Cerebellar cortex (tissue), 1 donor: Measurements from ENCODE around the gene MEI4.
"Not testable (repeated sequence)": the region's sequence is repeated elsewhere in the genome, so short reads cannot be mapped to it uniquely, and the experiment has no call there.

ENCODE experiments used
- DNase-seq: peaks from one replicate; pipeline ENCODE4 v3.0.0-alpha.2; 2015; ENCODE audit warnings: low spot score

MEI4 gene

DNA sequence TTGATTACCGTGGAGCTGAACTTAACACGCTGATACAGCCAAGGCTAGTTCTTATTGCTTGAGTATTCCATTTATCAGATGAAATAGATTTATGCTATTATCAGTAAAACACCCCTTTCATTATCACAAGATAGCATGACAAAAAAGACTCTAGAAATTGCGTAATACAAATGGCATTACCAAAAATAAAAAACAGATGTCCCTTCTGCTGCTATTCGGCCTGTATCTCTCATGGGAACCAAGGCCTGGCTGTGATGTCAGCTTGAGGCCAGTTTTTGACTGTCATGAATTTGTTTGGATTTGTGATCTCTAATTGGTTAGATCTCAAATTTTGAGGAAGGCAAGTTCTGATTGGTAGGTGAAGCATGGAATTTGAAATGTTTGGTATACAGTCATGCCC, 25.2 kb downstream of the MEI4 start:
- no peak for DNase-seq

DNA sequence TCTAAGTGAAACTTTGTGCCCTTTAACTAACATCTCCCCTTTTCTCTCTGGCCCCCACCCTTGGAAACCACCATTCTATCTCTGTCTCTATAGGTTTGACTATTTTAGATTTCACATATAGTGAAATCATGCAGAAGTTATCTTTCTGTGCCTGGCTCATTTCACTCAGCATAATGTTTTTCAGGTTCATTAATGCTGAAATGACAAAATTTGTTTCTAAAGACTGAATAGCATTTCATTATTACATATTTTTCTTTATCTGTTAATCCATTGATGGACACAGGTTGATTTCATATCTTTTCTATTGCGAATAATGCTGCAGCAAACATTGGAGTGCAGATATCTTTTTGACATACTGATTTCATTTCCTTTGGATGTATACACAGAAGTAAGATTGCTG, 30.7 kb downstream of the MEI4 start:
- no peak for DNase-seq

DNA sequence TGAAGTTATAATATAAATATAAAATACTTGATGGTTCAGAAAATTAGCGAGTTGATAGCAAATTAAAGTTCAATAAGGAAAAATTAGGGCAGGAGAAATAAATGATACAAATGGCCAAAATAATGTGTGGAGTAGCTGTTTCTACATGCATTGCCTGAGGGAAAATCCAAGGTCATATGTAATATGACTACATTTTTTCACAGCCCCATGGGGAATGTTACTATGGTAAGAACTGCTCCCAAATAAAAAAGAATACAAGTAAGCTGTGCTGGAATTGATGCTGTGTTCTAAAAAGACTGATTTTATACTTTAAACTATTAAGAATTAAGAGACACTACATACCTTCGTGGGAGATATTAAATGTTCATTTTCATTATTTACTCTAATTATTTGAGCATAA, 34.1 kb downstream of the MEI4 start:
- no peak for DNase-seq

DNA sequence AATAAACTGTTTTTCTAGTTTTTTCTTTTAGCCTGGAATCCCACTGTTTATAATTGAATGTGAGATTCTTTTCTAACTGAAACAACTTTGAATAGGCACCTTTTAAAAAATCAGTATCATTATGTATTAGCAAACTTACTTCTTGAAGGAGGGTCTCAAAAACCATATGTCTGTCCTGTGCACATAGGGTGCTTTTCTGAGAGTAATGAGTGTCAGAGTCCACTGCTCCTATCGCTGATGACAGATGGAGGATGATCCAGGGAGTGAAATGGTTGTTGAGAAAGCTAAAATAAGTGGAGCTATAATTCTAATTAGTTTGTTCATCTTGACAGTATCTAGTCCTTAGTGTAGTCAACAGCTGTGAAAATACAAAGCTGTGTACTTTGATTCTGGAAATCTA, 35.8 kb downstream of the MEI4 start:
- DNase-seq = no peak

DNA sequence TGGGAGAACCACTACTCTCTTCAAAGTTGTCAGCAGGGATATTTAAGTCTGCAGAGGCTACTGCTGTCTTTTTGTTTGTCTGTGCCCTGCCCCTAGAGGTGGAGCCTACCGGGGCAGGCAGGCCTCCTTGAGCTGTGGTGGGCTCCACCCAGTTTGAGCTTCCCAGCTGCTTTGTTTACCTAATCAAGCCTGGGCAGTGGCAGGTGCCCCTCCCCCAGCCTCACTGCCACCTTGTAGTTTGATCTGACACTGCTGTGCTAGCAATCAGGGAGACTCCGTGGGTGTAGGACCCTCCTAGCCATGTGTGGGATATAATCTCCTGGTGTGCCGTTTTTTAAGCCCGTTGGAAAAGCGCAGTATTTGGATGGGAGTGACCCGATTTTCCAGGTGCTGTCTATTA, 47.3 kb downstream of the MEI4 start:
- not testable (repeated sequence) for DNase-seq

DNA sequence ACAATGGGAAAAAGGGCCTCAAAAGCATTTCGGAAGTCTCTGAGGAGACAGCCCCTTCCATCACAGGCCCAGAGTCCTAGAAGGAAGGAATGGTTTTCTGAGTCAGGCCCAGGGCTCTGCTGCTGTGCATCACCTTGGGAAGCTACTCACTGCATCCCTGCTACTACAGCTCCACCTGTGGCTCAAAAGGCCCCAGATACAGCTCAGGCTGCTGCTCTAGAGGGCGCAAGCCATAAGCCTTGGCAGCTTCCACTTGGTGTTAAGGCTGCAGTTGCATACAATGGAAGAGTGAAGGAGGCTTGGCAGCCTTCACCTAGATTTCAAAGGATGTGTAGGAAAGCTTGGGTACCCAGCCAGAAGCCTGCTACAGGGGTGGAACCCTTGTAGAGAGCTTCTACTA, 54.8 kb downstream of the MEI4 start:
- DNase-seq = no peak

DNA sequence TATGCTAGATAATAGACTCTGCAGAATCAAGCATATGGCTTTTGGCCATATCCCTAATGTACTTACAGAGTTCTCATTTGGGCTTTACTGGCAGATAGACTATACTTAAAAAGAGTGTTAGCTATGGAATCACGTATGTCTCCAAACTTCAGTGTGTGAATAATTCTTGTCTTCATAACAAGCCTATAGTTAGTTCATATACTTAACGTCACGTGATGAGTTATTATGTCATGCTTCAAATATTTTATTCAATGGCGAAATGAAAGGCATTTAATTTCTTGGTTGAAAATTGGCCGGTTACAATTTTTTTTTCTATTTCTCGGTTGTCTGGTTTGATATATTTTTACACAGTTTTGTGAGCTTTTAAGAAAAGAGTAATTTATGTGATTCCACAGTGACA, 62.7 kb downstream of the MEI4 start:
- DNase-seq = no peak

DNA sequence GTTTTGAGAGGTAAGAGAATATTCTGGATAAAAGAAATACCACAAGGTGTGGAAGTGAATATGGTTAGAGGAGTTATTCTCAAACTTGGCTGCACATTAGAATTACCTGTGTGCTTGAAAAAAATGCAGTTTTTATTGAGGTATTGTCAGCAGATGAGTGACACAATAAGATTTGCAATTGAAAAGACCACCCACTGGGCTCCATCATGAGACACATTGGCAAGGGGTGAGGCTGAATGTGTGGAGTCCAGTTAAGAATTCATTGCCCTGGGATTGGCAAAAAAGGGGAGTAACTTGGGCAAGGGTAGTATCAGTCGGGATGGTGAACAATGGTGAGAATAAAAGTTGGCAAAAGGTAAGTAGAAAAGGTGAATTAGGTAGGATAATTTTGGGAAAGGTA, 63.5 kb downstream of the MEI4 start:
- no peak for DNase-seq

DNA sequence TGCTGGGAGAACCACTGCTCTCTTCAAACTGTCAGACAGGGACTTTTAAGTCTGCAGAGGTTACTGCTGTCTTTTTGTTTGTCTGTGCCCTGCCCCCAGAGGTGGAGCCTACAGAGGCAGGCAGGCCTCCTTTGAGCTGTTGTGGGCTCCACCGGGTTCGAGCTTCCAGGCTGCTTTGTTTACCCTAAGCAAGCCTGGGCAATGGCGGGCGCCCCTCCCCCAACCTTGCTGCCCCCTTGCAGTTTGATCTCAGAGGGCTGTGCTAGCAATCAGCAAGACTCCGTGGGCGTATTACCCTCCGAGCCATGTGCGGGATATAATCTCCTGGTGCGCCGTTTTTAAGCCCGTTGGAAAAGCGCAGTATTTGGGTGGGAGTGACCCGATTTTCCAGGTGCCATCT, 83.2 kb downstream of the MEI4 start:
- not testable (repeated sequence) for DNase-seq

DNA sequence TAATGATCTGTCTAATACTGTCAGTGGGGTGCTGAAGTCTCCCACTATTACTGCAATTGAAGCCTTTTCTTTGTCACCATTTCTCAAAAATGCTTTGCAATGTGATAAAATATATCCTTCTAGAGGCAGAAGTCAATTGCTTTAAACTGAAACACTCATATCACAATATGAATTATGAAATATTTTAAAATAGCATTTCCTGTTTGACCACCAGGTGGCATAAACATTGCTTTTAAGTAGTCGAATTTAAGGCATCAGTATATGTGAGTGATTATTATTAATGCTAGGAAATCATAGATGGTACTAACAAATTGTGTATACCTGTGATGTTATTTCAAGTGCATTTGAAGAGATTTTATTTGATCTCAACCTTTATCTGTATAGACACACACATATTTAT, 87.5 kb downstream of the MEI4 start:
- DNase-seq = no peak

DNA sequence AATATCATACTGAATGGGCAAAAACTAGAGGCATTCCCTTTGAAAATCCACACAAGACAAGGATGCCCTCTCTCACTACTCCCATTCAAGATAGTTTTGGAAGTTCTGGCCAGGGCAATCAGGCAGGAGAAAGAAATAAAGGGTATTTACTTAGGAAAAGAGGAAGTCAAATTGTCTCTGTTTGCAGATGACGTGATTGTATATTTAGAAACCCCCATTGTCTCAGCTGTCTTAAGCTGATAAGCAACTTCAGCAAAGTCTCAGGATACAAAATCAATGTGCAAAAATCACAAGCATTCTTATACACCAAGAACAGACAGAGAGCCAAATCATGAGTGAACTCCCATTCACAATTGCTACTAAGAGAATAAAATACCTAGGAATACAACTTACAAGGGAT, 99.3 kb downstream of the MEI4 start:
- DNase-seq = not testable (repeated sequence)

DNA sequence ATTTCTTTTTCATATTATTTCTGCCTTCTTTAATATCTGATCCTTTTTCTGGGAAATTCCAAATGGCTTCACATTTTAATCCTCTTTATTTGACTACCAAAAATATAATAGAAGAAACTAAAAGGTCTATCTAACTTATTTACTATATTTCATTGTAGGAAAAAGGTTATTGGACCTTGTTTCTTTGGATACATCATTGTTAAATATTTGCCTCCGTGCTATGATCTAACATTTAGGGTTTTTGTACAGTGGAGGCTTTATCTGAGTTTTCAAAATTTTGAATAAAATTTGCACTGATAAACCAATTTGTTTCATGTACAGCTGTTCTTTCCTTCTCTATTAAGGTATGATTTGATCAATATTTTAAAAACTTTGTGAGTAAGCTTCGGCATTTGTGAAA, 109.5 kb downstream of the MEI4 start:
- DNase-seq = no peak

DNA sequence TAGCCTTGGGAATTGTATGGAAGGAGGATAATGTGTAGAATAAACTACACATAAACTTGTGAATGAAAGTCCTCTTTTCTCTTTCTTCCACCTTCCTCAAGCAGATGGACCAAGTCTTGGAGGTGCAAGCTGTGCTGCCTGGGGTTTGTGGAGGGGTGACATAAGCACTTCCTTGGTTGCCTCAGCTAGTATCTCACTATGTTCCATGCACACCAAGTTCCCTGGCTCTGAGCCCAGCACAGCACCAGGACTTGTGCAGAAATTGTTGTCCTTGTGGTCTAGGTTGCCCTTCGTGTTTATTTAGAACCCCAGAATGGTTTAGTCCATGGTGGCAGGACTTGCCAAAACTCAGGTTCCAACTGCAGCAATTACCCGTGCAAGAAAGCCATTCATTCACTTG, 110.3 kb downstream of the MEI4 start:
- DNase-seq = no peak

DNA sequence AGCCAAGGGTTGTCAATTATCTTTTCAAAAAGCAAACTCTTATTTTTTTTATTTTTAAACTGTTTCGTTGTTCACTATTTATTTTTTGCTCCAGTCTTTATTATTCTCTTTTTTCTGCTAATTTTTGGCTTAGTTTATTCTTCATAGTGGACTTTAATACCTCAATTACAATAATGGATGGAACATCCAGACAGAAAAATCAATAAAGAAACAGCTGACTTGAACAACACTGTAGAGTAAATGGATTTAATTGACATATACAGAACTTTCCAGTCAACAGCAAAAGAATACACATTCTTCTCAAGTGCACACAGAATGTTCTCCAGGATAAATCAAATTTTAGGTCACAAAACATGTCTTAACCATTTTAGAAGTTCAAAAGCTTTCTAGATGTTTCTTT, 111.5 kb downstream of the MEI4 start:
- no peak for DNase-seq

DNA sequence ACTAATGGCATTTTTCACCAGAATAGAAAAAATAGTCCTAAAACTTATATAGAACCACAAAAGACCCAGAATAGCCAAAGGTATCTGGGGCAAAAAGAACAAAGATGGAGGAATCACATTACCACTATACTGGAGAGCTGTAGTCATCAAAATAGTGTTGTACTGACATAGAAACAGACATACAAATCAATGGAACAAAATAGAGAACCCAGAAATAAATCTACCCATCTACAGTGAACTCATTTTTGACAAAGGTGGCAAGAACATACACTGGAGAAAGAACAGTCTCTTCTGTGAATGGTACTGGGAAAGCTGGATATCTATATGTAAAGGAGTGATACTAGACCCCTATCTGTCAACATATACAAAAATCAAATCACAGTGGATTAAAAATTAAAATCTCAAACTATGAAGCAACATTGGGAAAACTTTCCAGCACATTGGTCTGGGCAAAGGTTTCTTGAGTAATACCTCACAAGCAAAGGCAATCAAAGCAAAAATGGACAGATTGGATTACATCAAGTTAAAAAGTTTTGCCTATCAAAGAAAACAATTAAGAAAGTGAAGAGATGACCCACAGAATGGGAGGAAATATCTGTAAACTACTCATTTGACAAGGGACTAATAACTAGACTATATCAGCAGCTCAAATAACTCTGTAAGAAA, 120.5 kb downstream of the MEI4 start:
- no peak for DNase-seq

DNA sequence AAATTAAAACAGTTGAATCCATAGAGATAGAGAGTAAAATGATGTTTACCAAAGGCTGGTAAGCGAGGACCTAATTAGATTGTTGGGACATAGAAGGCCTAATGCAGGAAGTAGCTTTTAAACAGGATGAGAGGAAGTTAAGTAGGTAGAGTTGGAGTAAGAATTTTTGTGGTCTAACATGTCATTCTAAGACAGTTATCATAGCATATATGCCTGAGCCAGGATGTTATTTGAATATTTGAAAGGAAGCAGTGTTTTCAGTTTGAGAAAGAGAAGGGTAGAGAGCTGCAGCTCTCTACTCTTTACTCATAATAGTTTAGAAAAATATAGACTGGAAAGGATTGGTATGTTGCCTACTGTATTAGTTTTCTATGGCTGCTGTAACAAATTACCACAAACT, 121.6 kb downstream of the MEI4 start:
- DNase-seq = no peak

DNA sequence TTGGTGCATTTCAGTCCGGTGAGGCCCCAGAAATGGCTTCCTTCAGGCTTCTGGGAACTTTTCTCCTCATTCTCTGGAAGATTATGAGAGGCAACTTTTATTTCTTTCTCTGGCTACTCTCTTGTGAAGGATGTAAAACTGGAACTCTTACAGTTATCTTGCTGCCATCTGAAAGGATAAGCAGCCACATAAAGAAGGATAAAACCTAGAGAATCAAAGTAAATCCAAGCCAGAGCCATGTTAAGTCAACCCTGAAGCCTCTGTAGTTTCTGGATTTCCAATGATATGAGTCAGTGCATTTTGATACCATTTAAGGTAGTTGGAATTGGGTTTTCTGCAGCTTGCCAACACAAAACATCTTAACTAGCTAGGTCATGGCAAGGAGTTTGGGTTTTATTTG, 123.6 kb downstream of the MEI4 start:
- DNase-seq = no peak

DNA sequence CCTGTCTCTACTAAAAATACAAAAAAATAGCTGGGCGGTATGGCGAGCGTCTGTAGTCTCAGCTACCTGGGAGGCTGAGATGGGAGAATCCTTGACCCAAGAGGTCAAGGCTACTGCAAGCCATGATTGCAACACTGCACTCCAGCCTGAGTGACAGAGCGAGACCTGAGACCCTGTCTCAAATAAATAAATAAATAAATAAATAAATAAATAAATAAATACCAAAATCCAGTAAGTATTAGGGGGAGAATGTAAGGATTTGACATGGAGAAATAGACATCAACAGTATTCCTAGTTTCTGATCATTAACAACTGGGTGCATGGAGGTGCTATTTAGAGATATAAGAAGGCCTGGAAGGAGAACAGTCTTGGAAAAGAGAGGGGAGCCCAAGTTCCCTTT, 125.7 kb downstream of the MEI4 start:
- no peak for DNase-seq

DNA sequence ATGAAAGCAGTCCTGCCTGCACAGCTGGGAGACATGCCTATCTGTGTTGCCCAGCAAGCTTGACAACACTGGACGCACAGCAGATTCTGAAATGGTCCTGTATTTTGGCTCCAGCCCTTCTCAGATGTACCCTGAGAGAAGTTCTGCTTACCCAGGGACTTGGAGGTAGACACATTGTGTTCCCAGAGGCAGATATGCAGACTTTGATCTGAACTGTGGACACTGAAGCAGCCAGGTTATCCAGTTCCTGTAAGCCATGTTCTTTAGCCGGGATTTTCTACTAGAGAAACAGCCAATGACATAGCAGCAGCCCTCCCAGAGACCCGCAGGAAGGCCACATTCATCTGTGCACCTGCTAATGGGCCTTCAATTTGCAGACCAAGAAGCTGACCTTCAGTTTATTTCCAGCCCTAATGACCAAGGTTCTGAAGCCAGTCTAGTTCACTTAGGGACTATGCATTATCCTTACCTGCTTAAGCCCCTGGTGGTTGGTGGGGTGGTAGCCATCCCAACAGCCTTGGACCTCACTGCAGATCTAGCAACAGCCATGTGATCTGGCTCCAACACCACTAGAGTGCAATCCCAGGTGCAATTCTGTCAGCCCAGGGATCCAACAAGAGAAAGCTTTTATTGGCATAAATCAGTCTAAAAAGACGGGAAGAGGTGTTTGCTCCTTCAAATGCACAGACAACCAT, 134.2 kb downstream of the MEI4 start:
- no peak for DNase-seq

DNA sequence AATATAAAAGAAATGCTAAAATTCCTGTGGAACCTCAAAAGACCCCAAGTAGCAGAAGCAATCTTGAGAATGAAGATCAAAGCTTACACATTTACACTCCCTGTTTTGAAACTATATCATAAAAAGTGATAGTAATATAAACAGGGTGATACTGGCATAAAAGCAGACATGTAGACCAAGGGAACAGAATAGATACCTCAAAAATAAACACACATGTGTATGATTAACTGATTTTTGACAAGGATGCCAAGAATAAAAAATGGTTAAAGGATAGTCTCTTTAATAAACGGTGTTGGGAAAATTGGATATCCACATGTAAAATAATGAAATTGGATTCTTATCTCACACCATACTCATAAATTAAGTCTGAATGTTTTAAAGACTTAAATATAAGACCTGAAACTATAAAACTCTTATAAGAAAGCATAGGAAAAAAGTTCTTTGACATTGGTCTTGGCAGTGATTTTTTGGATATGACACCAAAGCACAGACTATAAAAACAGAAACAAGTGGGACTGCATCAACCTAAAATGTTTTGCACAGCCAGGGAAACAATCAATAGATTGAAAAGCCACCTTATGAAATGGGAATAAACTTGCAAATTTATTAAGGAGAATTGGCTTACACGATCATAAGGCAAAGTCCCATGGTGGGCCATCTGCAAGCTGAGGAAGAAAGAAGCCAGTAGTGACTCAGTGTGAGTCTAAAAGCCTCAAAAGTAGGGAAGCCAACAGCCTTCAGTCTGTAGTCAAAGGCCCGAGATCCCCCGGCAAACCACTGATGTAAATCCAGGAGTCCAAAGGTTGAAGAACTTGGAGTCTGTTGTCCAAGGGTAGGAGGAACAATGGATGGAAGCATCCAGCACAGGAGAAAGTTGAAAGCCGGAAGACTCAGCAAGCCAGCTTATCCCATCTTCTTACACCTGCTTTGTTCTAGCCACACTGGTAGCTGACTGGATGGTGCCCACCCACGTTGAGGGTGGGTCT, 144.3 kb downstream of the MEI4 start:
- DNase-seq = no peak

DNA sequence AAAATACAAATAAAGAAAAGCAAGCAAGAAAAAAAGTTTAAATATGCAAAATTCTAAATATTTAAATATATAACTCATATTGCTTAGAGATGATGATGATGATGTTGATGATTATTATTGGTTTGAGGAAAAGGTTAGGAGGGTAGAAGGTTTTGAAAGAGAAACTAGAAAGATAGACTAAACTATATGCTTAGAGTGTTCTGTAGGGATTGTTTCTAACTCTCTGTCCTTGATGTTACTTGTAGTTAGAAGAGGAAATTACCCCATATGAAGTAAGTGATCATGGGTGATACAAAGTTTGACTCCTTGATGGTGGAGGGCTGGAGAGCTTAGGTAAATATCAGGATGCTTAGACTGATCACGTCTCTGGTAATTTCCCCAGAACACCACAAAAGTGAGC, 159.5 kb downstream of the MEI4 start:
- DNase-seq = no peak

DNA sequence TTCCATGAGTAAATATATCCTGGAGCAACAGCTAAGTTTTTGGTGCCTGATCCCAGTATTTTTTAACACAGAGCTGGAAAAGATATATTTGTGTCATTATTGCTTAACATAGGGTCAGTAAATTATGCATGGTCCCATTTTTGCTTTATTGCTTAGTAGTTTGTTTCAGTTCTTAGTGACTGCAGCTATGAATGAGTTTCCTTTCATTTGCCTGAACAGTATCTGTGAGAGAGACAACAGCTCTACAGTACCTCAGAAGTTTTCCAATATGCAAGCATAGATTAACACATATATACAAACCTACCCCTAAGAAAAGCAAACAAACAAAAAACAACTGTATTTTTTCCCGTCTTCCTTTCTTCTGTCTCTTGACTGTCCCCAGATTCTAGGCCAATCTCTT, 160.3 kb downstream of the MEI4 start:
- DNase-seq = no peak

DNA sequence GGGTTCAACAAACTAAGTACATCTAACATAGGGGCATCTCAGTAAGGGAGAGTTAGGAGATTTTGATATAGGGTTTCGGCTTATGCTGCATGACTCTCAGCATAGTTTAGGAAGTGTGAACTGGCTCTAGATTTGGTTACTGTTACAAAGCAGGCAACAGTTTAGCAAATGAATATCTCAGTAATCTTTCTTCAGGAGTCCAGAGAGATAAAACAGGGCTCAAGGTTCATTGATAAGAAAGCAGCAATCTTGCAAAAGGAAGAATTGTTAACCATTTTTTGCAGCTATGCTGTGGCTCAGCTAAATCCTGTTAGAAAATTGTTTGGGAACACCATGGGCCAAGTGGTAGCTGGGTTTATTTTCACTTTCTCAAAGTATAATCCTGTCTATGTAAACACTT, 161.3 kb downstream of the MEI4 start:
- no peak for DNase-seq
